ENCODE measurements around the gene LRRC1.

- no peak for TF ChIP-seq ZNF274 (IDR thresholded peaks at IDR 0.05; ENCODE audit: low read depth, low read length)
- TF ChIP-seq YY1 (IDR thresholded peaks at IDR 0.05; ENCODE audit: insufficient read depth, insufficient read length), result no peak
These were observed 104.7 kb downstream of the LRRC1 start for GRCh38 chr6:53899512-53899911.

All from NT2/D1 (cell line).